ENCODE measurements around the gene KCNN4.

- TF ChIP-seq CTCF (IDR thresholded peaks at IDR 0.05) (no peak), EZH2 (IDR thresholded peaks at IDR 0.05; ENCODE audit: borderline replicate concordance, insufficient read depth, low read depth, low read length, poor library complexity, severe bottlenecking) (no peak)
Measured at GRCh38 chr19:43826787-43827754, 46.3 kb upstream of the KCNN4 start, which contains the start of gene ZNF283.

All from B cell (primary cell).